ENCODE results near the gene PLEKHG4B.
"Not testable (repeated sequence)": the region's sequence is repeated elsewhere in the genome, so short reads cannot be mapped to it uniquely, and the experiment has no call there.

The PLEKHG4B gene

GRCh38 chr5:95241-95980, 3.4 kb downstream of the PLEKHG4B start:
- no peak for DNase-seq (ENCODE audit: low read depth)

- no peak for DNase-seq (ENCODE audit: low read depth)
These were observed 5.2 kb downstream of the PLEKHG4B start for GRCh38 chr5:96976-97660.

- no peak for DNase-seq (ENCODE audit: low read depth)
These were observed 7.8 kb downstream of the PLEKHG4B start for GRCh38 chr5:99815-100214.

- no peak for DNase-seq (ENCODE audit: low read depth)
These were observed 10.6 kb downstream of the PLEKHG4B start for GRCh38 chr5:102411-103043.

- DNase-seq (ENCODE audit: low read depth), result not testable (repeated sequence)
These were observed 12.1 kb downstream of the PLEKHG4B start for GRCh38 chr5:104106-104505.

- no peak for DNase-seq (ENCODE audit: low read depth)
These were observed 12.9 kb downstream of the PLEKHG4B start for GRCh38 chr5:104778-105296.

GRCh38 chr5:105504-106070, 13.6 kb downstream of the PLEKHG4B start:
- no peak for DNase-seq (ENCODE audit: low read depth)

GRCh38 chr5:106587-106986, 14.6 kb downstream of the PLEKHG4B start:
- no peak for DNase-seq (ENCODE audit: low read depth)

- DNase-seq (ENCODE audit: low read depth), result no peak
These were observed 15.6 kb downstream of the PLEKHG4B start for GRCh38 chr5:107526-107925.

- no peak for DNase-seq (ENCODE audit: low read depth)
These were observed 17.9 kb downstream of the PLEKHG4B start for GRCh38 chr5:109826-110225.

GRCh38 chr5:110270-110888, 18.4 kb downstream of the PLEKHG4B start:
- DNase-seq (ENCODE audit: low read depth), result no peak

- DNase-seq (ENCODE audit: low read depth), result no peak
These were observed 19.2 kb downstream of the PLEKHG4B start for GRCh38 chr5:111171-111570.

- DNase-seq (ENCODE audit: low read depth), result no peak
These were observed 27.6 kb downstream of the PLEKHG4B start for GRCh38 chr5:119486-120097.

GRCh38 chr5:121432-121831, 29.5 kb downstream of the PLEKHG4B start:
- no peak for DNase-seq (ENCODE audit: low read depth)

- DNase-seq (ENCODE audit: low read depth), result no peak
These were observed 33.8 kb downstream of the PLEKHG4B start for GRCh38 chr5:125815-126214.

GRCh38 chr5:126806-127205, 34.8 kb downstream of the PLEKHG4B start:
- DNase-seq (ENCODE audit: low read depth), result no peak

GRCh38 chr5:127886-128285, 35.9 kb downstream of the PLEKHG4B start:
- DNase-seq (ENCODE audit: low read depth), result no peak

- no peak for DNase-seq (ENCODE audit: low read depth)
These were observed 36.5 kb downstream of the PLEKHG4B start for GRCh38 chr5:128446-128845.

- no peak for DNase-seq (ENCODE audit: low read depth)
These were observed 37.2 kb downstream of the PLEKHG4B start for GRCh38 chr5:129148-129547.

GRCh38 chr5:129820-130219, 37.9 kb downstream of the PLEKHG4B start:
- no peak for DNase-seq (ENCODE audit: low read depth)

GRCh38 chr5:130601-131131, 38.7 kb downstream of the PLEKHG4B start:
- DNase-seq (ENCODE audit: low read depth), result no peak

Measured in stimulated activated CD8-positive, alpha-beta memory T cell treated with anti-CD3 and anti-CD28 coated beads, Interleukin-15, amount 100 ng/mL, for 1 hour (primary cell).